A549 (cell line): ENCODE measurements around the gene STYXL1.

ENCODE experiments used
- CHD2 ChIP-seq: fragments of 150-350 bp; IDR thresholded peaks from 2 replicates; pipeline ENCODE4 v1.6.1; 2014; ENCODE audit warnings: low read length; ENCODE audit not compliant: partially characterized antibody
- NPAS2 ChIP-seq: fragments of 250-450 bp; sonication (Bioruptor Pico); IDR thresholded peaks from 2 replicates; pipeline ENCODE4 v1.8.0; 2022; ENCODE audit warnings: mild to moderate bottlenecking, moderate library complexity, borderline replicate concordance
- POLR2A ChIP-seq: IDR thresholded peaks from 2 replicates; pipeline ENCODE4 v1.6.1; 2012; ENCODE audit warnings: mild to moderate bottlenecking, low read length
- TF ChIP-seq, protein P1 (sequence below): fragments of >200 bp; sonication (Bioruptor Twin); formaldehyde crosslinking; IDR thresholded peaks from 3 replicates; pipeline ENCODE4 v1.5.1; 2016
- TF ChIP-seq, protein P2 (sequence below): IDR thresholded peaks from 2 replicates; pipeline ENCODE4 v1.6.1; 2012
- TF ChIP-seq, protein P3 (sequence below): fragments of 200-600 bp; sonication (generic); IDR thresholded peaks from 2 replicates; pipeline ENCODE4 v1.6.1; 2016; ENCODE audit warnings: antibody characterized with exemption, mild to moderate bottlenecking, moderate library complexity

DNA sequence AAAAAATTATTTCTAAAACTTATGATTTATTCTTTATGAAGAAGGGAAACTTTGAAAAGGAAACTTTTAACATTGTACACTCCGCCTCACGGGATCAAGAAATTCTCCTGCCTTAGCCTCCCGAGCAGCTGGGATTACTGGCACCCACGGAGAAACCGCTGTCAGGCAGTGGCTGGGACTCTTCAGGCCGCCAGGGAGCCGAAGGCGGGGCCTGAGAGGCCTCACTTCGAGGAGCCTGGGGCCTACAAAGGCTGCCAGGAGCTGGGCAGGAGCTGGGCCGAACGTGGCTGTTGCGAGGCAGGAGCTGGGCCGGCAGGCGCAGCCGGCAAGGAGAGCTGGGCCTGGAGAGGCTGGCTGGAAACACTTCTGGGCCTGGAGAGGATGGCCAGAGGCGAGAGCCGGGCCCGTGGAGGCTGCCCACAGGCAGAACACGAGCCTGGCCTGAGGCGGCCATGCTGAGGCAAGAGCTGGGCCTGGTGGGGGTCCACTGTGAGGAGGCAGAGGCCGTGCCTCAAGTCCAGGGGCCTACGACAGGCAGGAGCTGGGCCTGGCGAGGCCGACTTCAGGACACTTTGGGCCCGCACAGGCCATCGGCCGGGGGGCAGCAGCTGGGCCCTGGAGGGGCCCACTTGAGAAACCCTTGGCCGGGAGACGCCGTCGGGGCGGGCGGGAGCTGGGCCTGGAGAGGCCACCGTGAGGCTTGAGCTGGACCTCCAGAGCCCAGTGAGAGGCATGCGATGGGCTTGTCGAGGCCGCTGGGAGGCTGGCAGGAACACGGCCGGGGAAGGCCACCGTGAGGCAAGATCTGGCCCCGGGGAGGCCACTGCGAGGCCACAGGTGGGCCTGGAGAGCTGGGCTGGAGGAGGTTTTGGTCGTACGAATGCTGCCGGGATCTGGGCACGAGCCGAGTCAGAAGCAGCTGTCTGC is 23.8 kb upstream of the STYXL1 start:
- TF ChIP-seq CHD2: no peak
- TF ChIP-seq, protein P1, sequence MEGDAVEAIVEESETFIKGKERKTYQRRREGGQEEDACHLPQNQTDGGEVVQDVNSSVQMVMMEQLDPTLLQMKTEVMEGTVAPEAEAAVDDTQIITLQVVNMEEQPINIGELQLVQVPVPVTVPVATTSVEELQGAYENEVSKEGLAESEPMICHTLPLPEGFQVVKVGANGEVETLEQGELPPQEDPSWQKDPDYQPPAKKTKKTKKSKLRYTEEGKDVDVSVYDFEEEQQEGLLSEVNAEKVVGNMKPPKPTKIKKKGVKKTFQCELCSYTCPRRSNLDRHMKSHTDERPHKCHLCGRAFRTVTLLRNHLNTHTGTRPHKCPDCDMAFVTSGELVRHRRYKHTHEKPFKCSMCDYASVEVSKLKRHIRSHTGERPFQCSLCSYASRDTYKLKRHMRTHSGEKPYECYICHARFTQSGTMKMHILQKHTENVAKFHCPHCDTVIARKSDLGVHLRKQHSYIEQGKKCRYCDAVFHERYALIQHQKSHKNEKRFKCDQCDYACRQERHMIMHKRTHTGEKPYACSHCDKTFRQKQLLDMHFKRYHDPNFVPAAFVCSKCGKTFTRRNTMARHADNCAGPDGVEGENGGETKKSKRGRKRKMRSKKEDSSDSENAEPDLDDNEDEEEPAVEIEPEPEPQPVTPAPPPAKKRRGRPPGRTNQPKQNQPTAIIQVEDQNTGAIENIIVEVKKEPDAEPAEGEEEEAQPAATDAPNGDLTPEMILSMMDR: no peak
- TF ChIP-seq, protein P2, sequence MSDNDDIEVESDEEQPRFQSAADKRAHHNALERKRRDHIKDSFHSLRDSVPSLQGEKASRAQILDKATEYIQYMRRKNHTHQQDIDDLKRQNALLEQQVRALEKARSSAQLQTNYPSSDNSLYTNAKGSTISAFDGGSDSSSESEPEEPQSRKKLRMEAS: no peak
- TF ChIP-seq, protein P3, sequence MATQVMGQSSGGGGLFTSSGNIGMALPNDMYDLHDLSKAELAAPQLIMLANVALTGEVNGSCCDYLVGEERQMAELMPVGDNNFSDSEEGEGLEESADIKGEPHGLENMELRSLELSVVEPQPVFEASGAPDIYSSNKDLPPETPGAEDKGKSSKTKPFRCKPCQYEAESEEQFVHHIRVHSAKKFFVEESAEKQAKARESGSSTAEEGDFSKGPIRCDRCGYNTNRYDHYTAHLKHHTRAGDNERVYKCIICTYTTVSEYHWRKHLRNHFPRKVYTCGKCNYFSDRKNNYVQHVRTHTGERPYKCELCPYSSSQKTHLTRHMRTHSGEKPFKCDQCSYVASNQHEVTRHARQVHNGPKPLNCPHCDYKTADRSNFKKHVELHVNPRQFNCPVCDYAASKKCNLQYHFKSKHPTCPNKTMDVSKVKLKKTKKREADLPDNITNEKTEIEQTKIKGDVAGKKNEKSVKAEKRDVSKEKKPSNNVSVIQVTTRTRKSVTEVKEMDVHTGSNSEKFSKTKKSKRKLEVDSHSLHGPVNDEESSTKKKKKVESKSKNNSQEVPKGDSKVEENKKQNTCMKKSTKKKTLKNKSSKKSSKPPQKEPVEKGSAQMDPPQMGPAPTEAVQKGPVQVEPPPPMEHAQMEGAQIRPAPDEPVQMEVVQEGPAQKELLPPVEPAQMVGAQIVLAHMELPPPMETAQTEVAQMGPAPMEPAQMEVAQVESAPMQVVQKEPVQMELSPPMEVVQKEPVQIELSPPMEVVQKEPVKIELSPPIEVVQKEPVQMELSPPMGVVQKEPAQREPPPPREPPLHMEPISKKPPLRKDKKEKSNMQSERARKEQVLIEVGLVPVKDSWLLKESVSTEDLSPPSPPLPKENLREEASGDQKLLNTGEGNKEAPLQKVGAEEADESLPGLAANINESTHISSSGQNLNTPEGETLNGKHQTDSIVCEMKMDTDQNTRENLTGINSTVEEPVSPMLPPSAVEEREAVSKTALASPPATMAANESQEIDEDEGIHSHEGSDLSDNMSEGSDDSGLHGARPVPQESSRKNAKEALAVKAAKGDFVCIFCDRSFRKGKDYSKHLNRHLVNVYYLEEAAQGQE: no peak
- TF ChIP-seq POLR2A: no peak
- no peak for TF ChIP-seq NPAS2
